Measurements from ENCODE around the gene PDGFC.

DNA sequence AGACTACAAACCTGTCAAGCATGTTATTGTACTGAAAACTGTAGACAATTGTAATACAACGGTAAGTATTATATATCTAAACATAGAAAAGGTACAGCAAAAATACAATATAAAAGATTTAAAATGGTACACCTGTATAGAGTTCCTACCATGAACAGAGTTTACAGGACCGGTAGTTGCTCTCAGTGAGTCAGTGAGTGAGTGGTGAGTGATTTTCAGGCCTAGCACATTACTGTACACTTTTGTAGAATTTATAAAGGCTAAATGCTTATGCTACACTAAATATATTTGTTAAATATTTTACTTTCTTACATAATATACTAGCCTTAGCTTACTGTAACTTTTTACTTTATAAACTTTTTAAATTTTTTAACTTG lies 37.4 kb downstream of the PDGFC start:
- TF ChIP-seq, protein P1, sequence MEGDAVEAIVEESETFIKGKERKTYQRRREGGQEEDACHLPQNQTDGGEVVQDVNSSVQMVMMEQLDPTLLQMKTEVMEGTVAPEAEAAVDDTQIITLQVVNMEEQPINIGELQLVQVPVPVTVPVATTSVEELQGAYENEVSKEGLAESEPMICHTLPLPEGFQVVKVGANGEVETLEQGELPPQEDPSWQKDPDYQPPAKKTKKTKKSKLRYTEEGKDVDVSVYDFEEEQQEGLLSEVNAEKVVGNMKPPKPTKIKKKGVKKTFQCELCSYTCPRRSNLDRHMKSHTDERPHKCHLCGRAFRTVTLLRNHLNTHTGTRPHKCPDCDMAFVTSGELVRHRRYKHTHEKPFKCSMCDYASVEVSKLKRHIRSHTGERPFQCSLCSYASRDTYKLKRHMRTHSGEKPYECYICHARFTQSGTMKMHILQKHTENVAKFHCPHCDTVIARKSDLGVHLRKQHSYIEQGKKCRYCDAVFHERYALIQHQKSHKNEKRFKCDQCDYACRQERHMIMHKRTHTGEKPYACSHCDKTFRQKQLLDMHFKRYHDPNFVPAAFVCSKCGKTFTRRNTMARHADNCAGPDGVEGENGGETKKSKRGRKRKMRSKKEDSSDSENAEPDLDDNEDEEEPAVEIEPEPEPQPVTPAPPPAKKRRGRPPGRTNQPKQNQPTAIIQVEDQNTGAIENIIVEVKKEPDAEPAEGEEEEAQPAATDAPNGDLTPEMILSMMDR (IDR thresholded peaks at IDR 0.05) = no peak
- TF ChIP-seq POLR2A (IDR thresholded peaks at IDR 0.05) = no peak
